CD14-positive monocyte (primary cell): Measurements from ENCODE around the gene NDFIP2. TPM values are rescaled to one million over a fixed set of nuclear protein-coding genes. Genes with fewer than 3 reads are reported as not detected.

Experiments used
- DNase-seq, 3 donors: peaks; one replicate each; pipeline ENCODE4 v3.0.0-alpha.2; 2011 to 2022
- H2AFZ ChIP-seq: 2 replicates; pipeline ENCODE4 v1.6.0; 2012; ENCODE audit warnings: mild to moderate bottlenecking, low read depth, low read length, inconsistent platforms; ENCODE audit not compliant: insufficient read depth, poor library complexity, severe bottlenecking
- H3K27ac ChIP-seq, 2 donors: 1 replicate in 1 of 2; 2 replicates in 1 of 2; pipeline ENCODE4 v1.5.1; 2012 to 2013; ENCODE audit warnings: low read length in 2 of 2, control low read depth in 1 of 2, inconsistent platforms in 1 of 2, low read depth in 1 of 2, mild to moderate bottlenecking in 1 of 2
- H3K27me3 ChIP-seq, 2 donors: one replicate each; pipeline versions ENCODE4 v1.6.0 to v1.6.1; 2011 to 2013; ENCODE audit warnings: low read length in 2 of 2; ENCODE audit not compliant: control insufficient read depth in 2 of 2, insufficient read depth in 2 of 2
- H3K36me3 ChIP-seq, 2 donors: replicated peaks in 1 of 2; 1 replicate in 1 of 2; 2 replicates in 1 of 2; pipeline versions ENCODE4 v1.5.1 to v1.6.1; 2012 to 2013; ENCODE audit warnings: low read length in 2 of 2, control low read depth in 1 of 2, inconsistent platforms in 1 of 2, mild to moderate bottlenecking in 1 of 2; ENCODE audit not compliant: insufficient read depth in 2 of 2, control insufficient read depth in 1 of 2
- H3K4me1 ChIP-seq, 2 donors: 1 replicate in 1 of 2; 2 replicates in 1 of 2; pipeline versions ENCODE4 v1.5.1 to v1.6.1; 2012 to 2013; ENCODE audit warnings: low read length in 2 of 2, control low read depth in 1 of 2, inconsistent platforms in 1 of 2, mild to moderate bottlenecking in 1 of 2, moderate library complexity in 1 of 2; ENCODE audit not compliant: insufficient read depth in 2 of 2, control insufficient read depth in 1 of 2
- H3K4me2 ChIP-seq: replicated peaks from 2 replicates; pipeline ENCODE3; 2012; ENCODE audit warnings: low read length, moderate library complexity, mild to moderate bottlenecking; ENCODE audit not compliant: poor library complexity, severe bottlenecking; ENCODE audit errors: extremely low read depth
- H3K4me3 ChIP-seq, 3 experiments: fragments of 200-600 bp in 1 of 3; sonication (generic) in 1 of 3; replicated peaks in 1 of 3; 1 replicate in 2 of 3; 2 replicates in 1 of 3; pipeline ENCODE4 v1.5.1; 2011 to 2013; ENCODE audit warnings: low read length in 3 of 3, mild to moderate bottlenecking in 3 of 3, control low read depth in 2 of 3, low read depth in 2 of 3, inconsistent platforms in 1 of 3, moderate library complexity in 1 of 3
- H3K79me2 ChIP-seq: 2 replicates; pipeline ENCODE4 v1.6.0; 2012; ENCODE audit warnings: mild to moderate bottlenecking, control low read depth, inconsistent platforms, low read length, moderate library complexity; ENCODE audit not compliant: insufficient read depth
- H3K9ac ChIP-seq: 2 replicates; pipeline ENCODE4 v1.6.0; 2017; ENCODE audit warnings: low read length, mild to moderate bottlenecking; ENCODE audit not compliant: insufficient read depth, poor library complexity, severe bottlenecking
- H3K9me3 ChIP-seq, 2 donors: replicated peaks in 1 of 2; 1 replicate in 1 of 2; 2 replicates in 1 of 2; pipeline versions ENCODE4 v1.5.1 to v1.6.1; 2012 to 2013; ENCODE audit warnings: low read length in 2 of 2, control low read depth in 1 of 2; ENCODE audit not compliant: control insufficient read depth in 1 of 2, insufficient read depth in 1 of 2
- H4K20me1 ChIP-seq: 2 replicates; pipeline ENCODE4 v1.6.0; 2012; ENCODE audit warnings: mild to moderate bottlenecking, low read length, control low read depth, moderate library complexity; ENCODE audit not compliant: insufficient read depth
- H3K27ac Mint-ChIP-seq, 7 donors: one replicate each; pipeline ENCODE4 v1.8.0; 2020; ENCODE audit warnings: mild to moderate bottlenecking in 7 of 7, mixed read lengths in 7 of 7, moderate library complexity in 6 of 7, inconsistent platforms in 2 of 7
- H3K27me3 Mint-ChIP-seq, 3 donors: one replicate each; pipeline ENCODE4 v1.8.0; 2021 to 2022; ENCODE audit warnings: low read depth in 3 of 3, mild to moderate bottlenecking in 3 of 3, mixed read lengths in 3 of 3, moderate library complexity in 3 of 3, inconsistent platforms in 1 of 3
- H3K36me3 Mint-ChIP-seq, 2 donors: one replicate each; pipeline ENCODE4 v1.8.0; 2020; ENCODE audit warnings: mixed read lengths in 2 of 2, inconsistent platforms in 1 of 2, mild to moderate bottlenecking in 1 of 2
- H3K4me1 Mint-ChIP-seq: one replicate; pipeline ENCODE4 v1.8.0; 2020; ENCODE audit warnings: mild to moderate bottlenecking, mixed read lengths
- H3K4me3 Mint-ChIP-seq, 2 donors: one replicate each; pipeline ENCODE4 v1.8.0; 2020; ENCODE audit warnings: mild to moderate bottlenecking in 2 of 2, mixed read lengths in 2 of 2, moderate library complexity in 1 of 2
- H3K9me3 Mint-ChIP-seq, 7 donors: one replicate each; pipeline ENCODE4 v1.8.0; 2020 to 2022; ENCODE audit warnings: mixed read lengths in 7 of 7, mild to moderate bottlenecking in 6 of 7, moderate library complexity in 6 of 7, inconsistent platforms in 2 of 7
- CTCF ChIP-seq: fragments of 200-600 bp; IDR thresholded peaks from one replicate; pipeline ENCODE4 v1.8.0; 2022; ENCODE audit warnings: antibody characterized with exemption, mild to moderate bottlenecking
- WGBS: methylation state at CpG from one replicate; pipeline ENCODE4 v1.1.5; 2013; ENCODE audit warnings: missing lambda C conversion rate; ENCODE audit not compliant: insufficient coverage; 5-methylcytosine and 5-hydroxymethylcytosine counted together
- intact Hi-C, 2 donors: fragments of 100-400 bp; cut with micrococcal nuclease; formaldehyde crosslinking; loops; one replicate each; pipeline versions ENCODE4 v1.15.0 to v1.15.1; 2023
- polyA plus RNA-seq, 3 donors: library from polyadenylated mRNA; depleted of rRNA in 1 of 3; unstranded in 2 of 3; stranded (reverse) in 1 of 3; fragments of 300-500 nt in 2 of 3; fragments of >200 nt in 1 of 3; fragmentation: Illumina TruSeq in 2 of 3; gene quantifications; 1 replicate in 2 of 3; 2 replicates in 1 of 3; pipeline ENCODE4 v1.2.3, GENCODE V29; 2012 to 2021

NDFIP2 gene
- polyA plus RNA-seq, 3 donors = not detected

GRCh38 chr13:79531542-79532254 lies 50.7 kb downstream of the NDFIP2 start:
- Mint-ChIP-seq H3K4me3 (peak overlapping the region in 1 of 2 donors; percentile 8), H3K9me3 (no peaks in the 10 kb centered on the region), H3K4me1 (no peaks in the 10 kb centered on the region), H3K27ac (no peak overlapping the region), H3K27me3 (peaks cover 5 to 16% (median 7%) of the 10 kb centered on the region in 3 donors), H3K36me3 (no peaks in the 10 kb centered on the region)
- Histone ChIP-seq H3K4me1 (no peaks in the 10 kb centered on the region), H2AFZ (no peak overlapping the region), H3K79me2 (no peaks in the 10 kb centered on the region), H3K4me2 (no peak overlapping the region), H3K27ac (no peak overlapping the region), H3K9ac (no peak overlapping the region), H3K4me3 (no peak overlapping the region), H3K27me3 (peaks cover 2% of the 10 kb centered on the region in 2 donors), H4K20me1 (no peaks in the 10 kb centered on the region), H3K36me3 (no peaks in the 10 kb centered on the region), H3K9me3 (no peaks in the 10 kb centered on the region)
- TF ChIP-seq CTCF = no peak
- WGBS = no CpG with 5 or more reads among the region's 7 CpGs
- intact Hi-C loops = no loop called here
- no peak for DNase-seq

- no peaks in the 10 kb centered on the region for H3K4me1 ChIP-seq
- TF ChIP-seq CTCF = no peak
- Mint-ChIP-seq H3K4me1 (no peaks in the 10 kb centered on the region), H3K36me3 (no peaks in the 10 kb centered on the region), H3K4me3 (no peak overlapping the region), H3K27ac (no peak overlapping the region), H3K9me3 (no peaks in the 10 kb centered on the region), H3K27me3 (peaks cover 5 to 18% (median 7%) of the 10 kb centered on the region in 3 donors)
- H3K9me3 ChIP-seq = no peaks in the 10 kb centered on the region
- intact Hi-C loops = no loop called here
- no peaks in the 10 kb centered on the region for H3K79me2 ChIP-seq
- peaks cover 2% of the 10 kb centered on the region in 2 donors for H3K27me3 ChIP-seq
- H3K9ac ChIP-seq = no peak overlapping the region
- no peak for DNase-seq
- no peak overlapping the region for H3K4me3 ChIP-seq
- H3K4me2 ChIP-seq = no peak overlapping the region
- no peak overlapping the region for H2AFZ ChIP-seq
- no CpG with 5 or more reads among the region's 2 CpGs for WGBS
- H3K27ac ChIP-seq = no peak overlapping the region
- H3K36me3 ChIP-seq = no peaks in the 10 kb centered on the region
- no peaks in the 10 kb centered on the region for H4K20me1 ChIP-seq
Observed at GRCh38 chr13:79532576-79532975, 51.6 kb downstream of the NDFIP2 start.
